Measurements from ENCODE around the gene SMURF2. TPM values are rescaled to one million over a fixed set of nuclear protein-coding genes. Genes with fewer than 3 reads are reported as not detected.
A peak's percentile ranks its signal among the peaks of the same experiment; 100 is the strongest.

SMURF2 gene
- total and polyA plus RNA-seq, 9 of the 15 experiments (the other 6 are each of a cell fraction or from before 2014, with no cell fraction given): 3.8 to 22.0 (median 14.8) TPM

DNA sequence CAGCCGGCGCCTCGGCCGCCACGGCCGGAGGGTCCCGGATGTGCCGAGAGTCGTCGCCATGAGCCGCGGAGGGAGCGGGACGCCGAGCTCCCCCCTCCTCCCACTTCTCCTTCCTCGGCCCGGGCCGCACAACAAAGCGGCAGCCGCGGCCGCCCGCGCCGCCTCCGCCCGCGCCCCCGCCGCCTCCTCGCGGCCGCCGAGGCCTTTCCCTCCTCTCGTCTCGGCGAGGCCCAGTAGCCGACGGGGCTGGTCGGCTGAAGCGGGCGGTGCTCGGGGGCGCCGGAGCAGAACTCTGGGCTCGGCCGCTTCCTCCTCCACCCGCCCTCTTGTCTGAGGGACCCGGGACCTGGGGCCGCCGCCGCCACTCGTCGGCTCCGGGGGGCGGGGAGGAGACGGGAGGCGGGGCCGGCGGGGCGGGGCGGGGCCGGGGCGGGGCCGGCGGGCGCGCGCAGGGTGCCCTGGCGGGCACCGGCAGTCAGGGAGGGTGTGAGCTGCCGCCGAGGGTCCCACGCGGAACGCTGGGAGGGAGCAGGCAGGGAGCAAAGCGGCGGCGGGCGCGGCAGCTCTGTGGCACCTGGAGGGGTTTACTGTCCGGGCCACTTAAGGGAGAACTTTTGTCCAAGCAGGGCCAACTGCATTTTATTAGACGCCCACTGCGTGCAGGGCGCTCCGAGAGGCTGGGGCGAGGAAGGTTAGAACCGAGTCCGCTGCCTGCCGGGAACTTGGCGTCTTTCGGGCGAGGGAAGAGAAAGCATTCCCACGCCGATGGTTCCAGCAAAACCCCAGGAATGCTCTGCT is at the start of gene SMURF2 (continued):
- TF ChIP-seq PYGO2 (tag; IDR thresholded peaks at IDR 0.05): no peak
- TF ChIP-seq HIVEP1 (CRISPR knock-in tag; IDR thresholded peaks at IDR 0.05): no peak
- no peak for TF ChIP-seq ZNF121 (CRISPR knock-in tag; conservative IDR thresholded peaks at IDR 0.05)
- no peak for TF ChIP-seq E2F3 (CRISPR knock-in tag; IDR thresholded peaks at IDR 0.05)
- TF ChIP-seq DIDO1 (tag; IDR thresholded peaks at IDR 0.05; ENCODE audit: low read depth): no peak
- no peak for TF ChIP-seq ZNF224 (CRISPR knock-in tag; IDR thresholded peaks at IDR 0.05)
- TF ChIP-seq CREB3L1 (IDR thresholded peaks at IDR 0.05; ENCODE audit: borderline replicate concordance, low read depth): no peak
- TF ChIP-seq ZNF740 (CRISPR knock-in tag; IDR thresholded peaks at IDR 0.05): peak; percentile 47; the same call in 1 of the 2 replicates
- 0 out of 4 replicates have a peak, but pooled peaks of 1 of the 2 experiments have one; percentile 29 for TF ChIP-seq ZNF740 (tag; IDR thresholded peaks at IDR 0.05)
- TF ChIP-seq ELK3 (CRISPR knock-in tag; IDR thresholded peaks at IDR 0.05): no peak
- TF ChIP-seq, protein P1, sequence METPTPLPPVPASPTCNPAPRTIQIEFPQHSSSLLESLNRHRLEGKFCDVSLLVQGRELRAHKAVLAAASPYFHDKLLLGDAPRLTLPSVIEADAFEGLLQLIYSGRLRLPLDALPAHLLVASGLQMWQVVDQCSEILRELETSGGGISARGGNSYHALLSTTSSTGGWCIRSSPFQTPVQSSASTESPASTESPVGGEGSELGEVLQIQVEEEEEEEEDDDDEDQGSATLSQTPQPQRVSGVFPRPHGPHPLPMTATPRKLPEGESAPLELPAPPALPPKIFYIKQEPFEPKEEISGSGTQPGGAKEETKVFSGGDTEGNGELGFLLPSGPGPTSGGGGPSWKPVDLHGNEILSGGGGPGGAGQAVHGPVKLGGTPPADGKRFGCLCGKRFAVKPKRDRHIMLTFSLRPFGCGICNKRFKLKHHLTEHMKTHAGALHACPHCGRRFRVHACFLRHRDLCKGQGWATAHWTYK (CRISPR knock-in tag; IDR thresholded peaks at IDR 0.05): peak; percentile 58; the same call in 1 of the 2 replicates
- TF ChIP-seq BCL6 (CRISPR knock-in tag; IDR thresholded peaks at IDR 0.05): no peak
- TF ChIP-seq, protein P2, sequence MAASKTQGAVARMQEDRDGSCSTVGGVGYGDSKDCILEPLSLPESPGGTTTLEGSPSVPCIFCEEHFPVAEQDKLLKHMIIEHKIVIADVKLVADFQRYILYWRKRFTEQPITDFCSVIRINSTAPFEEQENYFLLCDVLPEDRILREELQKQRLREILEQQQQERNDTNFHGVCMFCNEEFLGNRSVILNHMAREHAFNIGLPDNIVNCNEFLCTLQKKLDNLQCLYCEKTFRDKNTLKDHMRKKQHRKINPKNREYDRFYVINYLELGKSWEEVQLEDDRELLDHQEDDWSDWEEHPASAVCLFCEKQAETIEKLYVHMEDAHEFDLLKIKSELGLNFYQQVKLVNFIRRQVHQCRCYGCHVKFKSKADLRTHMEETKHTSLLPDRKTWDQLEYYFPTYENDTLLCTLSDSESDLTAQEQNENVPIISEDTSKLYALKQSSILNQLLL (CRISPR knock-in tag; IDR thresholded peaks at IDR 0.05; ENCODE audit: borderline replicate concordance): no peak
- TF ChIP-seq ZNF23 (CRISPR knock-in tag; IDR thresholded peaks at IDR 0.05): no peak
- TF ChIP-seq, protein P3, sequence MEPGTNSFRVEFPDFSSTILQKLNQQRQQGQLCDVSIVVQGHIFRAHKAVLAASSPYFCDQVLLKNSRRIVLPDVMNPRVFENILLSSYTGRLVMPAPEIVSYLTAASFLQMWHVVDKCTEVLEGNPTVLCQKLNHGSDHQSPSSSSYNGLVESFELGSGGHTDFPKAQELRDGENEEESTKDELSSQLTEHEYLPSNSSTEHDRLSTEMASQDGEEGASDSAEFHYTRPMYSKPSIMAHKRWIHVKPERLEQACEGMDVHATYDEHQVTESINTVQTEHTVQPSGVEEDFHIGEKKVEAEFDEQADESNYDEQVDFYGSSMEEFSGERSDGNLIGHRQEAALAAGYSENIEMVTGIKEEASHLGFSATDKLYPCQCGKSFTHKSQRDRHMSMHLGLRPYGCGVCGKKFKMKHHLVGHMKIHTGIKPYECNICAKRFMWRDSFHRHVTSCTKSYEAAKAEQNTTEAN (CRISPR knock-in tag; IDR thresholded peaks at IDR 0.05): no peak
- no peak for TF ChIP-seq JUN (IDR thresholded peaks at IDR 0.05; ENCODE audit: borderline replicate concordance, low read depth, low read length)
- TF ChIP-seq JUN (CRISPR knock-in tag; IDR thresholded peaks at IDR 0.05; ENCODE audit: borderline replicate concordance): no peak
- TF ChIP-seq EWSR1 (IDR thresholded peaks at IDR 0.05; ENCODE audit: borderline replicate concordance, low read depth, partially characterized antibody): no peak

All from K562 (cell line).